GM19372 (cell line): ENCODE data around the gene TMEM184A.
"Not testable (repeated sequence)": the region's sequence is repeated elsewhere in the genome, so short reads cannot be mapped to it uniquely, and the experiment has no call there.

Source experiments
- ATAC-seq: cut with Tn5 transposase; IDR thresholded peaks from one replicate; pipeline ENCODE4 v1.9.1; 2021; ENCODE audit warnings: mild to moderate bottlenecking, low read depth, moderate library complexity; ENCODE audit not compliant: unreplicated experiment

The TMEM184A gene

DNA sequence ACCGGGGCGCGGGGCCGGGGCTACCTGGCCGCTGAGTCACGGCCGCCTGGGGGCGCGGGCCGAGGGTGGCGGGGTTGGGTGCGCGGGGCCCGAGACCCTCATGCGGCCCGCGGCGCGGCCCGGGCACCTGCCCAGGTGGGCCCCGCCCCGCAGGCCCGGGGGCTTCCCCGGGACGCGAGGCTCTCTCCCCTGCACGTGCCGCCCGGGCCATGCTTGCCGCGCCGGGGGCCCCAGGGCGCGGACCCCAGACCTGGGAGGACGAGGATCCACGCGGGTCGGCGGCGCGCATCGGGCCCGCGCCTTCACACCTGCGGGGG lies 25.1 kb downstream of the TMEM184A start:
- ATAC-seq = peak; percentile 37

DNA sequence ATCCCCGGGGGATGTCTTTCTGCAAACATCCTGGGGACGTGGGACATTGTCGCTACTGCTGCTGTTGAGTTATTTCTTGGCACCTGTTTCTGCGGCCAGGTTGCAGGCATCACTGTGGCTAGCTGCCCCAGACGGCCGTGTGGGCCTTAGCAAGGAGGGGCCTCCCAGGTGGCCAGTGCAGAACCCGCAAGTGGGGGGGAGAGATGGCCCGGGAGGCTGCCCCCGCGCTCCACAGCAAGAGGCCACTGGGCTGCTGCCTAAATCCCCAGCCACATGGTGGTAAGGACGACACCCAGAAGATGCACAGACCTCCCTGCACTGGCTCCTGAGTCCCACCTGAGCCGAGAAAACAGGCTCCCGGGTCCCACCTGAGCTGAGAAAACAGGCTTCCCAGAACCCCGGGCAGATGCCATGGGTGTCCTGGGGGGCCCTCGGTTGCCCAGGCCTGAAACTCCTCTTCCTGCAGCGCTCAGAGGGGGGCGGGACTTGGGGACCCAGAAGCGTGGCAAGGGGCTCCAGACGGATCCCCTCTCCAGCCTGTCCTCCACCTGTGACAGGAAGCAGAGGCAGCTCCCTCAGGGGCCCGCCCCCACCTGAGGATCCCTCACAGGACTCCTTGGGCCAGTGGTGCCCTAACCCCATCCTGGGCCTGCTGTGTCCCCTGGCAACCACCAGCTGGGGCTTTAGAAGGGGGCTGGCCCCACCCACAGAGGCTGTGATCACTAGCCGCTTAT lies 26.5 kb downstream of the TMEM184A start:
- ATAC-seq = no peak

DNA sequence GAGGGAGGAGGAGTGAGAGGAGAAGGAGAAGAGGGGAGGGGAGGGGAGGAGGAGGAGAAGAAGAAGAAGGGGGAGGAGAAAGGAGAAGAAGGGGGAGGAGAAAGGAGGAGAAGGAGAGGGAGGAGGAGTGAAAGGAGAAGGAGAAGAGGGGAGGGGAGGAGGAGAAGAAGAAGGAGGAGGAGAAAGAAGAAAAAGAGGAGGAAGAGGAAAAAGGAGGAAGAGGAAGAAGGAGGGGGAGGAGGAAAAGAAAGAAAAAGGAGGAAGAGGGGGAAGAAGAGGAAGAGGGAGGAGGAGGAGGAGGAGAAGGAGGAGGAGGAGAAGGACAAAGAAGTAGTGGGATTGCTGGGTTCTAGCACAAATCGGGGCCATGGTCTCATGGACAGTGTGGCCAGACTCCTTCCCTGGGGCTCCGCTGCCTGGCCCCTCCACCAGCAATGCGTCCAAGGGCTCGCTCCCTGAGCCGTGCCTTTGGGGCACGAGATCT lies 29.7 kb downstream of the TMEM184A start:
- no peak for ATAC-seq

DNA sequence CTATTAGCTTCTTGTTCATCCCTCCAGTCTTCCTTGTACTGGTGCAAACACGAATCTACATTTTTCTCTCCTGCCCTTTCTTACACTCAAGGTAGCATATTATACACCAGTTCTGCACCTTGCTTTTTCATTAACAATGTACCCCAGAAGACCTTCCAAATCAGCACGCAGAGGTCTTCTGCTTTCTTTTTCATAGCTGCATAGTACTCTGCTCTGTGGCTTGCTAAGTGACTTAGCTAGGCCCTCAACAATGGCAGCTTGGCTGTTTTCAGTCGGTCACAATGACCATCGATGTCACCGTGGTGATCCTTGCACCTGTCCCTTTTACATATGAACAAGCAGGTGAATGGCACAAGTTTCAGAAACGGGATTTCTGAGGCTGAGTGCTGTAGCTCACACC lies 30.6 kb downstream of the TMEM184A start:
- ATAC-seq = no peak

DNA sequence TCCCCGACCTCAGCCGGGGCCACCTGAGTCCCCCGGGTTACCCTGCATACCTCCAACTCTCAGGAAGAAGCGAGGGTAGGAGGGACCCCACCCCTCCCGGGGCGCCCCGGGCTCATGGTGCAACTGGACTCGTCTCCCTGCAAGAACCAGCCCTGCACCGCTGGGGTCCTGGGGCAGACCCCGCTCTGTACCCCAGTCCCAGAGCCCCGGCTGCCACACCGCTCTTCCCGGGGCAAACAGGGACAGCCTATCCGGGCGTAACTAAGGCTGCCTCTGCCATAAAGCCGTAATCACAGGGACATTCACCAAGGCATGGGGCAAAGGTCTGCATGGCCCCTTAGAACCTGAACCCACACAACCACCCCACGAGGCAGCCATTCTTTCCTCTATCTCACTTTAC lies 32.2 kb downstream of the TMEM184A start:
- no peak for ATAC-seq

DNA sequence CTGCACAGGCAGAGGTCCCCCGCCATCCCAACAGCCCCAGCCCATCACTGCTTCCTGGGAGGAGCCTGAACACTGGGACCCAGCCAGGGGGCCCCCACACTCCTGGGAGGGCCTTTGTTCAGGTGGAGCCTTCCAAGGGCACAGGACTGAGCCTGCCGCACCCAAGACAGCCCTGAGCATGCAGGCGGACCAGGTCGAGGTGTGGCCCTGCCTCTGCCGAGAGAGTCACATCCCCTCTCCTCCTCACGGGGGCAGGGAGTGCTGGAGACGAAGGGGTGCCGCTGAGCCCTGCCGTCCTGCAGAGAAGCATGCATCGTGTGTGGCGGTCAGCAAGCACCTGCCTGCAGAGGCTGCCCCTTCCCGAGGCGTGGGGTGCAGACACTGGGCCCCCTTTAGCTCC lies 32.8 kb downstream of the TMEM184A start:
- ATAC-seq = no peak

GRCh38 chr7:1521456-1521855 lies 34.5 kb downstream of the TMEM184A start:
- no peak for ATAC-seq

DNA sequence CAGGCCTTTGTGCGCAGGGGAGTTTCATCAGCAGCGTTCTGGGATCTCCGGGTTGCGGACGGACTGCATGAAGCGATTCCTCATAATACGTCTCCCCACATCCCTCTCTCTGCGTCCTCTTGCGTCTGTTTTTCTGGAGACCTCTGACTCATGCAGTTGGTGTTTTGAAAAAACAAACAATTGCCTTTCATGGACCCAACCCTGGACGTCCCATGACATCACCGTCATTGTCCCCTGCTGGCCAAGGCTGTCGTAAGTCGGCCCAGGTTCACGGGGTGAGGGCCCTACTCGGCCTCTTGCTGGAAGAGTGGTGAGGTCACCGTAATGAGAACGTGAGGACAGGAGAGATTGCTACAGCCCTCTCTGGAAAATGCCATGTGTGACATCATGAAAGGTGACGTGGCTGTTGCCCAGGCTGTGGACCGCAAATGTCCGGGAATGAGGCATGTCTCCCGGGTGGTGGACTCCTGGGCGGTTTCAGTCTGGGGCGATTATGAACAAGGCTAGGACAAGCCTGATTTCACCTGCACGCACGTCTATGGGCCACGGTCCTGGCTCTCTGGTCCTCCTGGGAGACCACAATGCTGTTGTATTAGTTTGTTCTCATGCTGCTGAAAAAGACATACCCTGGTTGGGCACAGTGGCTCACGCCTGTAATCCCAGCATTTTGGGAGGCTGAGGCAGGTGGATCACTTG lies 35.3 kb downstream of the TMEM184A start:
- no peak for ATAC-seq

DNA sequence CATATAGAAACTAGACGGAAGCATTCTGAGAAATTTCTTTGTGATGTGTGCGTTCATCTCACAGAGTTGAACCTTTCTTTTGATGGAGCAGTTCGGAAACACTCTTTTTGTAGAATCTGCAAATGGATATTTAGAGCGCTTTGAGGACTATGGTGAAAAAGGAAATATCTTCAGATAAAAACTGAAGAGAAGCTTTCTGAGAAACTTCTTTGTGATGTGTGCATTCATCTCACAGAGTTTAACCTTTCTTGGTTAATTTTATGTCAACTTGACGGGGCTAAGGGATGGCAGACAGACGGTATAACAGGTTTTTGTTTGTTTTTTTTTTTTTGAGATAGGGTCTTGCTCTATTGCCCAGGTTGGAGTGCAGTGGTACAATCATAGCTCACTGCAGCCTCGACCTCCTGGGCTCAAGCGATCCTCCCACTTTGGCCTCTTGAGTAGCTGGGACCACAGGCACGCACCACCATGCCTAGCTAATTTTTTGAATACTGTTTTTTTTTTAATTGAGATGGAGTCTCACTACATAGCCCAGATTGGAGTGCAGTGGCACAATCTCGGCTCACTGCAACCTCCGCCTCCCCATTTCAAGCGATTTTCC lies 36.6 kb downstream of the TMEM184A start:
- not testable (repeated sequence) for ATAC-seq

GRCh38 chr7:1516586-1517251 lies 39.3 kb downstream of the TMEM184A start:
- ATAC-seq = no peak

DNA sequence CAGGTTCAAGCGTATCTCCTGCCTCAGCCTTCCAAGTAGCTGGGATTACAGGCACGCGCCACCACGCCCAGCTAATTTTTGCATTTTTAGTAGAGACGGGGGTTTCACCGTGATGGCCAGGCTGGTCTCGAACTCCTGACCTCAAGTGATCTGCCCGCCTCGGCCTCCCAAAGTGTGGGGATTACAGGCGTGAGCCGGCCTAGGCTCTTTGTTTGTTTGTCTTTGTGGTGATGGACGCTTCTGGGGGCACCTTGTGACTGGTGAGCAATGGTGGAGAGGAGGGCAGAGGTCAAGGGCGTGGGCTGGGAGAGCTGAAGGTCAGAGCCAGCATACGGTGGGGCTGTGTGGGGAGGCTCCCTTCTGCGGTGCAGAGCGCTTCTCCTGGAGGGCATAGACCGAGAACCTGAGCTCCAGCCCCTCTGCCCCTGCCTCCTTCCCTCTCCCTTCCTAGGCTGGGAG lies 40.5 kb downstream of the TMEM184A start:
- ATAC-seq = not testable (repeated sequence)

DNA sequence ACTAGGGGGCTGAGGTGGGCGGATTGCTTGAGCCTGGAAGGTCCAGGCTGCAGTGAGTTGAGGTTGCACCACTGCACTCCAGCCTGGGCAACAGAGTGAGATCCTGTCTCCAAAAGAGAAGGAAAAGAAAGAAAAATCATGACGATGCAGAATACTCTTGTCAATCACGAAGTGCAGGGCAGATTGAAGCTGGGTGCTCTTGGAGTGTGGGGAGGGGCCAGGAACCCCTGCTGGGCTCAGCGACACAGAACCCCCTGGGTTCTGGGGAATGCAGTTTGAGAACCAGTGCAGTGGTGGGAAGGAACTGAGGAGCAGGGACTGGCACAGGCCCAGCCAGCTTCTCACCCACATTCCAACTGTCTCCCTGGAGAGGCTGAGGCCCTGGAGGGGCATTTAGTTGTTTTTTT lies 41.0 kb downstream of the TMEM184A start:
- no peak for ATAC-seq

- no peak for ATAC-seq
These were observed 41.6 kb downstream of the TMEM184A start for GRCh38 chr7:1514407-1514806.

GRCh38 chr7:1513657-1514095 lies 42.3 kb downstream of the TMEM184A start:
- ATAC-seq = no peak

- no peak for ATAC-seq
These were observed 43.0 kb downstream of the TMEM184A start for GRCh38 chr7:1512781-1513656.

DNA sequence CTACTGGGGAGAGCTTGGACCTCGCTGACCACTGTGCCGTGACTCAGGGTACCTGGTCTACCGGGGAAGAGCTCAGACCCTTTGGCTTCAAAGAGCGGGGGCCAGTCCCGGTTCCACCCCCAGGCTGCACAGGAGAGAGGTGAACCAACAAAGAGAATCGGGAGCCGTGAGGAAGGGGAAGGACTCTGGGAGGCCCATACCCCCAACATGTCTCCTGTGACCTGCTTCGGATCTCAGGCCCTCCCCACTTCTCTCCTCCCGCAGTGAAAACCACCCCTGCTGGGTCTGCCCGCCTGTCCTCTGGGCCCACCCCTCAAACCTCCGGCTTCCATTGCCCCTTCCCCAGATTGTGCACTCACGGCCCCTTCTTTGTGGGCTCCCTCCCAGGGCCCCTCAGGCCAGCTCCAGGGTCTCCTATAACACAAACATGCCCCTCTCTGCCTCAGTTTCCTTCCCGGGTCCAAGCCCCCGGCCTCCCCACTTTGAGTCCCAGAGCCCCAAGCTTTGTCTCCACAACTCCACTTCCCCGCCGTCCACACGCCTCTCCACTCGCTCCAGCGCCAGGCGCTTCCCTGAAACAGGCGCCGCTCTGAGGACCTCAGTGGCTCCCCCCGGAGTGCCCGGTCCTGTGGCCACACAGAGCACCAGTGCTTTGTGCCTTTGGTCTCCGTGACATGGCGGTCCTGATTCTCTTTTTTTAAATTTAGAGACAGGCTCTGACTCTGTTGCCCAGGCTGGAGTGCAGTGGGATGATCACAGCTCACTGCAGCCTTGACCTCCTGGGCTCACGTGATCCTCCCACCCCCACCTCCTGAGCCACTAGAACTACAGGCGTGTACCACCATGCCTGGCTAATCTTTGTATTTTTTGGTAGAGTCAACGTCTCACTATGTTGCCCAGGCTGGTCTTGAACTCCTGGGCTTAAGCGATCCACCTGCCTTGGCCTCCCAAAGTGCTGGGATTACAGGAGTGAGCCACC lies 44.3 kb downstream of the TMEM184A start:
- ATAC-seq = no peak

DNA sequence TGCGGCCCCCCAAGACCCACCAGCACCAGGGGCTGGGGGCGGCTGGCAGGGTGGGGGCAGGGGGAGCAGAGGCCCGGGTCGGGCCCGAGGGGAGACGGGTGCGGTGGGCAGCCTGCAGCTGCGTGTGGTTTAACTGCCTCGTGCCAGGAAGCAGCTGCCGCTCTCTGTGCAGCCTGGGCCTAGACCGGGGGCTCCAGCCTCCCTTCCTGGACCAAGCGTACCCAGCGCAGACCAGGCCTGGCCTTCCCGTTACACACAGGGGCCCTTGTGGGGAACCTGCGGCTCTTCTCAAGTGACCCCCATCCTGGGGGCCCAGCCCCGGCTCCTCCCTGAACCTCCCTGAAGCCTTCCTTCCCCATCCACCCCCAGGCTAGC lies 45.2 kb downstream of the TMEM184A start:
- no peak for ATAC-seq

GRCh38 chr7:1509226-1509625 lies 46.8 kb downstream of the TMEM184A start:
- no peak for ATAC-seq

DNA sequence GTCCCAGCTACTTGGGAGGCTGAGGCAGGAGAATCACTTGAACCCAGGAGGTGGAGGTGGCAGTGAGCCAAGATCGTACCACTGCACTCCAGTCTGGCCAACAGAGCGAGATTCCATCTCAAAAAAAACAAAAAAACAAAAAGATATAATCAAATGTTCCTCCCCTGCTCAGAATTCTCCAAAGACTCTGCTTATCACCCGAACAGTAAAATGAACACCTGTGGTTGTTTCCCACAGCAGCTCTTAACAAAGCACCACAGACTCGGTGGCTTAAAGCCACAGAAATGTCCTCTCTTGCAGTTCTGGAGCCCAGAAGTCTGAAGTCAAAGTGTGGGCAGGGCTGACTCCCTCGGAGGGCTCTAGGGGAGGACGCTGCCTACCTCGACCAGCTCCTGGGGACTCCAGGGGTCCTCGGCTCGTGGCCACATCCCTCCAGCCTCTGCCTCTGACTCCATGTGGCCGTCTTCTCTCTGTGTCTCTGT lies 47.7 kb downstream of the TMEM184A start:
- ATAC-seq = no peak
